K562 (cell line): ENCODE results near the gene PRR14. TPM values are rescaled to one million over a fixed set of nuclear protein-coding genes. Genes with fewer than 3 reads are reported as not detected.

Source experiments
- ASH1L ChIP-seq: fragments of 450-650 bp; IDR thresholded peaks from 2 replicates; pipeline ENCODE4 v1.6.1; 2018; ENCODE audit warnings: borderline replicate concordance, mild to moderate bottlenecking, low read depth; ENCODE audit not compliant: partially characterized antibody
- CHD2 ChIP-seq: IDR thresholded peaks from 2 replicates; pipeline ENCODE4 v1.6.1; 2011; ENCODE audit warnings: low read depth, low read length
- ELF2 ChIP-seq: fragments of 250-450 bp; sonication (Bioruptor Pico); IDR thresholded peaks from 2 replicates; pipeline ENCODE4 v1.5.0; 2021; ENCODE audit warnings: mild to moderate bottlenecking
- KDM4B ChIP-seq, 2 experiments: fragments of 450-650 bp in 1 of 2; sonication (generic) in 1 of 2; IDR thresholded peaks; 2 replicates each; pipeline ENCODE4 v1.6.1; 2016 to 2017; ENCODE audit warnings: borderline replicate concordance in 2 of 2, antibody characterized with exemption in 1 of 2, low read depth in 1 of 2, mild to moderate bottlenecking in 1 of 2
- KLF10 ChIP-seq: fragments of 250-450 bp; sonication (Bioruptor Pico); IDR thresholded peaks from 2 replicates; pipeline ENCODE4 v1.6.1; 2021; ENCODE audit warnings: matching md5 sums
- MIER1 ChIP-seq: fragments of 450-650 bp; IDR thresholded peaks from 2 replicates; pipeline ENCODE4 v1.6.1; 2016; ENCODE audit warnings: antibody characterized with exemption, mild to moderate bottlenecking, low read depth
- POU5F1 ChIP-seq: fragments of 150-350 bp; IDR thresholded peaks from 2 replicates; pipeline ENCODE4 v1.6.1; 2014; ENCODE audit warnings: borderline replicate concordance, low read length, low read depth, mild to moderate bottlenecking; ENCODE audit not compliant: partially characterized antibody
- RFX7 ChIP-seq: fragments of 250-450 bp; sonication (Bioruptor Pico); IDR thresholded peaks from 2 replicates; pipeline ENCODE4 v1.5.1; 2021; ENCODE audit warnings: mild to moderate bottlenecking
- RUNX1 ChIP-seq: sonication (generic); IDR thresholded peaks from 2 replicates; pipeline ENCODE4 v1.6.1; 2016; ENCODE audit warnings: antibody characterized with exemption, low read depth
- SAP30 ChIP-seq: fragments of 200-600 bp; sonication (generic); IDR thresholded peaks from 2 replicates; pipeline ENCODE4 v1.6.1; 2012; ENCODE audit warnings: borderline replicate concordance, low read depth, mild to moderate bottlenecking, moderate library complexity, low read length, control low read depth, inconsistent platforms; ENCODE audit not compliant: insufficient read depth, poor library complexity, severe bottlenecking
- SMARCA4 ChIP-seq: fragments of 450-650 bp; IDR thresholded peaks from 2 replicates; pipeline ENCODE4 v1.6.1; 2016
- XRCC4 ChIP-seq: IDR thresholded peaks from one replicate; pipeline ENCODE4 v1.6.1; 2011; ENCODE audit not compliant: insufficient read depth, insufficient read length; ENCODE audit errors: extremely low read depth
- YBX1 ChIP-seq: fragments of 450-650 bp; IDR thresholded peaks from 2 replicates; pipeline ENCODE4 v1.7.1; 2016; ENCODE audit warnings: mild to moderate bottlenecking
- ZNF224 ChIP-seq: sonication (generic); formaldehyde crosslinking; IDR thresholded peaks from 2 replicates; pipeline ENCODE4 v1.8.0; 2022; ENCODE audit warnings: mild to moderate bottlenecking, missing genetic modification reagents
- polyA plus RNA-seq, 8 experiments: library from polyadenylated mRNA; depleted of rRNA in 4 of 8; stranded (reverse) in 5 of 8; unstranded in 3 of 8; fragments of >200 nt; fragmentation: Nextera tagmentation in 2 of 8; fragmentation: Illumina TruSeq in 1 of 8; extraction: Ambion mirVana in 2 of 8; extraction: Trizol in 1 of 8; gene quantifications; 2 replicates each; pipeline versions ENCODE4 v1.2.1 to v1.2.3, GENCODE V29; 2011 to 2014; ENCODE audit warnings: inconsistent platforms in 1 of 8, missing spikeins in 1 of 8
- total RNA-seq, 7 experiments: library from RNA; depleted of rRNA in 6 of 7; stranded (reverse); fragments of >200 nt in 6 of 7; fragmentation: Illumina TruSeq in 2 of 7; extraction: Trizol in 2 of 7; gene quantifications; 2 replicates each; pipeline versions ENCODE4 v1.2.1 to v1.2.3, GENCODE V29; 2011 to 2021; ENCODE audit warnings: low replicate concordance in 1 of 7
- TF ChIP-seq, protein P1 (sequence below): fragments of 250-450 bp; sonication (Bioruptor Pico); IDR thresholded peaks from 2 replicates; pipeline ENCODE4 v1.5.1; 2021; ENCODE audit warnings: mild to moderate bottlenecking
- TF ChIP-seq, protein P2 (sequence below): fragments of 450-650 bp; IDR thresholded peaks from 2 replicates; pipeline ENCODE4 v1.6.1; 2016; ENCODE audit warnings: missing biosample characterization, missing genetic modification characterization
- TF ChIP-seq, protein P3 (sequence below): fragments of 450-650 bp; formaldehyde crosslinking; IDR thresholded peaks from 2 replicates; pipeline ENCODE4 v1.4.0; 2022; ENCODE audit warnings: missing genetic modification characterization
- TF ChIP-seq, protein P4 (sequence below): sonication (generic); formaldehyde crosslinking; IDR thresholded peaks from 2 replicates; pipeline ENCODE4 v1.8.1; 2022; ENCODE audit warnings: missing genetic modification reagents
- TF ChIP-seq, protein P5 (sequence below): fragments of 450-650 bp; formaldehyde crosslinking; IDR thresholded peaks from 2 replicates; pipeline ENCODE4 v1.4.0; 2020; ENCODE audit warnings: mild to moderate bottlenecking
- TF ChIP-seq, protein P6 (sequence below), 2 experiments: fragments of 450-650 bp; conservative IDR thresholded peaks; 2 replicates each; pipeline ENCODE4 v1.6.1; 2017; ENCODE audit warnings: mild to moderate bottlenecking in 2 of 2, moderate library complexity in 2 of 2

The PRR14 gene
- total and polyA plus RNA-seq, 9 of the 15 experiments (the other 6 are each of a cell fraction or from before 2014, with no cell fraction given) = 2.2 to 63.1 (median 11.5) TPM

DNA sequence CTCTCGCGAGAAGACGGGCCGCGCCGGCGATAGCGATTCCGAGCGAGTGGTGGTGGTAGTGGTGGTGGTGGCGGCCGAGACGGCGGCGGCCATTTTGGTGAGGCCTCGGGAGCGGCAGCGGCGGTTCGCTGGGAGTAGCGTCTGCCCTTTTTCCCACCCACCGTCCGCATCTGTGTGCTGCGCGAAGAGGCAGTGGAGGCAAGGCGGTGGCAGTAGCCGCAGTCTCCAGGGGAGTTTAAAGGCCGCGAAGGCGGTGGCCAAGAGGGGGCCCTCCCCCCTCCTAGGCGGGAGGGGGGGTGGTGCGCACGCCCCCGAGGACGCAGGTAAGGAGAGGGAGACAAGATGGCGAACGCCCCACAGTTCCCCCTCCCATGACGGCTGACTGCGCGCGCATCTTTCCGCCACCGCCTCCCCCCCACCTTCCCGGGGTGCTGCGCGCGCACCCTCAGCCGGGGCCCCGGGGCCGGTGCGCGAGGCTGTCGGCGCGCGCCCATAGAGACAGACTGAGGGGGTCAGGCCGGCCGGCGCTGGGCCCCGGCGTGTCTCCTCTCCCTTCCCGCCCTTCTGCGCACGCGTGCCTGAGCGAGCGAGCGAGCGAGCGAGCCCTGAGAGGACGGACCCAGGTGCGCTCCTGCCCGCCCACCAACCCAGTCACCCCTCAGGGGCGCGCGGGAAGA lies 47.5 kb downstream of the PRR14 start (continued):
- peak in 1 of 2 experiments; percentile 95; a peak in 1 of 4 replicates for TF ChIP-seq KDM4B (IDR thresholded peaks at IDR 0.05; ENCODE audit: borderline replicate concordance in 2 of 2, low read depth in 1 of 2)
- no peak for TF ChIP-seq RFX7
- TF ChIP-seq SAP30 = no peak
- TF ChIP-seq ZNF224 (CRISPR knock-in tag) = no peak
- TF ChIP-seq, protein P1, sequence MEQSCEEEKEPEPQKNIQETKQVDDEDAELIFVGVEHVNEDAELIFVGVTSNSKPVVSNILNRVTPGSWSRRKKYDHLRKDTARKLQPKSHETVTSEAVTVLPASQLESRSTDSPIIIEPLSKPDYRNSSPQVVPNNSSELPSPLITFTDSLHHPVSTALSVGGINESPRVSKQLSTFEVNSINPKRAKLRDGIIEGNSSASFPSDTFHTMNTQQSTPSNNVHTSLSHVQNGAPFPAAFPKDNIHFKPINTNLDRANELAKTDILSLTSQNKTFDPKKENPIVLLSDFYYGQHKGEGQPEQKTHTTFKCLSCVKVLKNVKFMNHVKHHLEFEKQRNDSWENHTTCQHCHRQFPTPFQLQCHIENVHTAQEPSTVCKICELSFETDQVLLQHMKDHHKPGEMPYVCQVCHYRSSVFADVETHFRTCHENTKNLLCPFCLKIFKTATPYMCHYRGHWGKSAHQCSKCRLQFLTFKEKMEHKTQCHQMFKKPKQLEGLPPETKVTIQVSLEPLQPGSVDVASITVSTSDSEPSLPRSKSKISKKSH (CRISPR knock-in tag) = no peak
- no peak for TF ChIP-seq MIER1
- TF ChIP-seq, protein P2, sequence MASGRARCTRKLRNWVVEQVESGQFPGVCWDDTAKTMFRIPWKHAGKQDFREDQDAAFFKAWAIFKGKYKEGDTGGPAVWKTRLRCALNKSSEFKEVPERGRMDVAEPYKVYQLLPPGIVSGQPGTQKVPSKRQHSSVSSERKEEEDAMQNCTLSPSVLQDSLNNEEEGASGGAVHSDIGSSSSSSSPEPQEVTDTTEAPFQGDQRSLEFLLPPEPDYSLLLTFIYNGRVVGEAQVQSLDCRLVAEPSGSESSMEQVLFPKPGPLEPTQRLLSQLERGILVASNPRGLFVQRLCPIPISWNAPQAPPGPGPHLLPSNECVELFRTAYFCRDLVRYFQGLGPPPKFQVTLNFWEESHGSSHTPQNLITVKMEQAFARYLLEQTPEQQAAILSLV (tag) = no peak
- TF ChIP-seq, protein P3, sequence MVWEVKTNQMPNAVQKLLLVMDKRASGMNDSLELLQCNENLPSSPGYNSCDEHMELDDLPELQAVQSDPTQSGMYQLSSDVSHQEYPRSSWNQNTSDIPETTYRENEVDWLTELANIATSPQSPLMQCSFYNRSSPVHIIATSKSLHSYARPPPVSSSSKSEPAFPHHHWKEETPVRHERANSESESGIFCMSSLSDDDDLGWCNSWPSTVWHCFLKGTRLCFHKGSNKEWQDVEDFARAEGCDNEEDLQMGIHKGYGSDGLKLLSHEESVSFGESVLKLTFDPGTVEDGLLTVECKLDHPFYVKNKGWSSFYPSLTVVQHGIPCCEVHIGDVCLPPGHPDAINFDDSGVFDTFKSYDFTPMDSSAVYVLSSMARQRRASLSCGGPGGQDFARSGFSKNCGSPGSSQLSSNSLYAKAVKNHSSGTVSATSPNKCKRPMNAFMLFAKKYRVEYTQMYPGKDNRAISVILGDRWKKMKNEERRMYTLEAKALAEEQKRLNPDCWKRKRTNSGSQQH (CRISPR knock-in tag) = no peak; the same call in 1 of the 2 replicates
- no peak for TF ChIP-seq KLF10 (CRISPR knock-in tag)
- TF ChIP-seq, protein P4, sequence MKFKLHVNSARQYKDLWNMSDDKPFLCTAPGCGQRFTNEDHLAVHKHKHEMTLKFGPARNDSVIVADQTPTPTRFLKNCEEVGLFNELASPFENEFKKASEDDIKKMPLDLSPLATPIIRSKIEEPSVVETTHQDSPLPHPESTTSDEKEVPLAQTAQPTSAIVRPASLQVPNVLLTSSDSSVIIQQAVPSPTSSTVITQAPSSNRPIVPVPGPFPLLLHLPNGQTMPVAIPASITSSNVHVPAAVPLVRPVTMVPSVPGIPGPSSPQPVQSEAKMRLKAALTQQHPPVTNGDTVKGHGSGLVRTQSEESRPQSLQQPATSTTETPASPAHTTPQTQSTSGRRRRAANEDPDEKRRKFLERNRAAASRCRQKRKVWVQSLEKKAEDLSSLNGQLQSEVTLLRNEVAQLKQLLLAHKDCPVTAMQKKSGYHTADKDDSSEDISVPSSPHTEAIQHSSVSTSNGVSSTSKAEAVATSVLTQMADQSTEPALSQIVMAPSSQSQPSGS (CRISPR knock-in tag) = no peak
- TF ChIP-seq YBX1 = no peak
- no peak for TF ChIP-seq POU5F1
- peak; percentile 99; the same call in 1 of the 2 replicates for TF ChIP-seq CHD2
- TF ChIP-seq SMARCA4 = no peak
- TF ChIP-seq, protein P5, sequence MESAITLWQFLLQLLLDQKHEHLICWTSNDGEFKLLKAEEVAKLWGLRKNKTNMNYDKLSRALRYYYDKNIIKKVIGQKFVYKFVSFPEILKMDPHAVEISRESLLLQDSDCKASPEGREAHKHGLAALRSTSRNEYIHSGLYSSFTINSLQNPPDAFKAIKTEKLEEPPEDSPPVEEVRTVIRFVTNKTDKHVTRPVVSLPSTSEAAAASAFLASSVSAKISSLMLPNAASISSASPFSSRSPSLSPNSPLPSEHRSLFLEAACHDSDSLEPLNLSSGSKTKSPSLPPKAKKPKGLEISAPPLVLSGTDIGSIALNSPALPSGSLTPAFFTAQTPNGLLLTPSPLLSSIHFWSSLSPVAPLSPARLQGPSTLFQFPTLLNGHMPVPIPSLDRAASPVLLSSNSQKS (CRISPR knock-in tag) = no peak
- no peak for TF ChIP-seq ASH1L
- TF ChIP-seq, protein P6, sequence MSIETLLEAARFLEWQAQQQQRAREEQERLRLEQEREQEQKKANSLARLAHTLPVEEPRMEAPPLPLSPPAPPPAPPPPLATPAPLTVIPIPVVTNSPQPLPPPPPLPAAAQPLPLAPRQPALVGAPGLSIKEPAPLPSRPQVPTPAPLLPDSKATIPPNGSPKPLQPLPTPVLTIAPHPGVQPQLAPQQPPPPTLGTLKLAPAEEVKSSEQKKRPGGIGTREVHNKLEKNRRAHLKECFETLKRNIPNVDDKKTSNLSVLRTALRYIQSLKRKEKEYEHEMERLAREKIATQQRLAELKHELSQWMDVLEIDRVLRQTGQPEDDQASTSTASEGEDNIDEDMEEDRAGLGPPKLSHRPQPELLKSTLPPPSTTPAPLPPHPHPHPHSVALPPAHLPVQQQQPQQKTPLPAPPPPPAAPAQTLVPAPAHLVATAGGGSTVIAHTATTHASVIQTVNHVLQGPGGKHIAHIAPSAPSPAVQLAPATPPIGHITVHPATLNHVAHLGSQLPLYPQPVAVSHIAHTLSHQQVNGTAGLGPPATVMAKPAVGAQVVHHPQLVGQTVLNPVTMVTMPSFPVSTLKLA (conservative IDR thresholded peaks at IDR 0.05) = peak; percentile 66 to 85
- TF ChIP-seq XRCC4 = no peak
- 0 out of 2 replicates have a peak, but pooled peaks have one; percentile 44 for TF ChIP-seq RUNX1
- TF ChIP-seq ELF2 (CRISPR knock-in tag) = no peak
